ENCODE measurements around the gene RNF168.

RNF168 gene

GRCh38 chr3:196501316-196502044, 2.1 kb downstream of the RNF168 start:
- DNase-seq = no peak
- Histone ChIP-seq H3K9me3 (peaks cover 0 to 2% (median 0%) of the 10 kb centered on the region in 3 donors), H3K4me1 (peaks cover 0 to 41% (median 19%) of the 10 kb centered on the region in 4 donors), H3K27ac (peak overlapping the region in 1 of 2 donors; percentile 95), H3K36me3 (no peaks in the 10 kb centered on the region), H3K4me3 (peak overlapping the region; percentile 87 to 98), H3K27me3 (no peaks in the 10 kb centered on the region)
- intact Hi-C loops (cut with DNase I; ENCODE audit: low total_unique reads) = loop anchor here (2.0 kb wide), 1 partner anchor 69 kb away; the partner anchor contains the start of gene UBXN7
- no peak for TF ChIP-seq CTCF (IDR thresholded peaks at IDR 0.05)

GRCh38 chr3:196499807-196500524, 3.6 kb downstream of the RNF168 start:
- intact Hi-C loops (cut with DNase I; ENCODE audit: low total_unique reads) = no loop called here
- no peak for TF ChIP-seq CTCF (IDR thresholded peaks at IDR 0.05)
- H3K27ac ChIP-seq = peak overlapping the region in 1 of 2 donors; percentile 95

GRCh38 chr3:196499061-196499460, 4.5 kb downstream of the RNF168 start:
- TF ChIP-seq CTCF (IDR thresholded peaks at IDR 0.05) = no peak
- Histone ChIP-seq H3K36me3 (no peaks in the 10 kb centered on the region), H3K4me1 (peaks cover 0 to 37% (median 18%) of the 10 kb centered on the region in 4 donors), H3K9me3 (no peaks in the 10 kb centered on the region), H3K27ac (no peak overlapping the region), H3K27me3 (no peaks in the 10 kb centered on the region), H3K4me3 (no peak overlapping the region)
- intact Hi-C loops (cut with DNase I; ENCODE audit: low total_unique reads) = no loop called here
- no peak for DNase-seq

More at GRCh38 chr3:196499807-196500524, 3.6 kb downstream of the RNF168 start:
- Histone ChIP-seq H3K9me3 (no peaks in the 10 kb centered on the region), H3K27me3 (no peaks in the 10 kb centered on the region), H3K4me3 (peak overlapping the region; percentile 87 to 98), H3K4me1 (peaks cover 0 to 41% (median 19%) of the 10 kb centered on the region in 4 donors), H3K36me3 (no peaks in the 10 kb centered on the region)
- DNase-seq = no peak

GRCh38 chr3:196498297-196498696, 5.3 kb downstream of the RNF168 start:
- peaks cover 0 to 37% (median 17%) of the 10 kb centered on the region in 4 donors for H3K4me1 ChIP-seq
- H3K4me3 ChIP-seq = no peak overlapping the region
- no peak overlapping the region for H3K27ac ChIP-seq
- TF ChIP-seq CTCF (IDR thresholded peaks at IDR 0.05) = no peak
- H3K36me3 ChIP-seq = no peaks in the 10 kb centered on the region
- no peaks in the 10 kb centered on the region for H3K27me3 ChIP-seq
- H3K9me3 ChIP-seq = no peaks in the 10 kb centered on the region
- intact Hi-C loops (cut with DNase I; ENCODE audit: low total_unique reads) = no loop called here
- DNase-seq = no peak

GRCh38 chr3:196496183-196496582, 7.4 kb downstream of the RNF168 start:
- Histone ChIP-seq H3K4me3 (no peak overlapping the region), H3K36me3 (no peaks in the 10 kb centered on the region), H3K9me3 (no peaks in the 10 kb centered on the region), H3K27ac (no peak overlapping the region), H3K4me1 (peaks cover 0 to 32% (median 15%) of the 10 kb centered on the region in 4 donors), H3K27me3 (no peaks in the 10 kb centered on the region)
- intact Hi-C loops (cut with DNase I; ENCODE audit: low total_unique reads) = no loop called here
- no peak for DNase-seq
- no peak for TF ChIP-seq CTCF (IDR thresholded peaks at IDR 0.05)
